ENCODE data around the gene NR5A2.

The NR5A2 gene

DNA sequence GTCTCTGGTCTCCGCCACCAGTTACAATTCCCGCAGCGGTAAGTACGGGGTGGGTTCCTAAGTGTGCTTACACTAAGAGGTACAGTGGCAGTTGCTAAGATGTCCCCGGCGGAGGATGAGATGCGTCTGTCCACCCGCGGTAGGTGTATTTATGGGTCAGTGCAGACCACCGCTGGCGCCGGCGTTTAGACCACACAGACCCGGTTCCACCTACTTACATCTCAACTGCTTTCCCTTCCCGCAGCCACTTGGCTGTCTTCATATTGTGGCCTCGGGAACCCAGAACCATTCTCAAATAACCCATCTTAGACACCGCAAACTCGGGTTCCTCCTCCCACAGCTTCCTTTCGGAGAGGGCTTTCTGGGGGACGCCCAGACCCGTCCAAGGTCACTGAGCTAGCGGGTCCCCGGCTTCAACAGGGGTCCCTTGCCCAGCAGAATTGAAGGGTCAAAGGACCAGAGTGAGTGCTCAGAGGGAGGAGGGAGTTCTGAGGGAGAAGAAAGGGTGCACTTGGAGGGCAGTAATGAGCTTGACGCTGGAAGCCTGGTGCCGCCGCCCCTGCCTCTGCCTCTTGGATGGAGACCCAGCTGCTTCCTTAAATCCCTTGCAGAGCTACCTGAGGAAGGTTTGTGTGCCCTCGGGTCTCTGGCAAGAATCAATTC, 8.6 kb downstream of the NR5A2 start:
- DNase-seq (ENCODE audit: low read depth in 1 of 2, low spot score in 1 of 2): no peak

DNA sequence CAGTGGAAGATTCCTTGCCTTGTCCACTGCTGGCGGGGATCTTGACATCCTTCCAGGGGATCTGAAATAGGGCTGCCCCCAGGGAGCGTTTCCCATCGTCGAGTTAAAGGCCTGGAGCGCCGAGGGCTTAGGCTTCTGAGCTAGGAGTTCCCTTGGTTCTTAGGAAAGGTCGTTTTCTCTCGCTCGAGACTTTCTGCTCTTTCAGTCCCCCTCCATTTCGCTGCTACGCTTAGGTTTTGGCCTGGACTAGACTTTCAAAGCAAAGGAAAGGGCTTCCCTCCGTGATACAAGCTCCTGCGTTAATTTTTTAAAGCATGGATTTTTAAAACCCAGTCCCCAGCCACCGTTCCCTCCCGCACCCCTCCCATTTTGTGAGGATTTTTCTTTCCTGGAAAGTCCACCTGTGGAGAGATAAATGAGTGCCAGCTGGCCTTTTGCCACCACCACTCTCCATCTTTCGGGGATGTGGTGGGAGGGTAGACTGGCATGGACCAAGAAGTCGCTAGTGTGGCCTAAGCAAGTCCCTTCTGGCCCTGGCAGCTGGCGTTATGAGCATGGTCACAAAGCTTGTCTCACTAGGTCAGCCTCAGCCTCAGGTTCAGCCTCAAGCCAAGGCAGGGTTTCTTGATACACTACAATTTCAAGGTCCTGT, 9.2 kb downstream of the NR5A2 start:
- no peak for DNase-seq (ENCODE audit: low read depth in 1 of 2, low spot score in 1 of 2)

DNA sequence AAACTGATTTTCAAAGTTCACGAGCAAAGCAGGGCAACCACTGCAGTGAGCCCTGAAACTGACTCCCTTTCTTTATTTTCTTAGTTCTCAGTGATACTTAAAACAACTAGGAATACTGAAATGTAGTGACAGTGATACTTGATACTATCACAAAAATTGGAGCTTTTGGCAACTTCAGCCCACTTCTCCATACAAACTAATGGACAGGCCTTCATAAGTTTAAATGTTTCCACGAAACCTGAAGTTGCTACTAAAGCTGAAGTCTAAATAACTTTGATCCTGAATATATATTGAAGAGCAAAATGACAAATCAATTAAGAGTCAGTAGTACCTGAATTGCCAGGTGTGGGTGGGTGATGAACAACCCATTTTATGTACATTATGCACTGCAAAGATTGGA, 10.0 kb downstream of the NR5A2 start:
- no peak for DNase-seq (ENCODE audit: low read depth in 1 of 2, low spot score in 1 of 2)

DNA sequence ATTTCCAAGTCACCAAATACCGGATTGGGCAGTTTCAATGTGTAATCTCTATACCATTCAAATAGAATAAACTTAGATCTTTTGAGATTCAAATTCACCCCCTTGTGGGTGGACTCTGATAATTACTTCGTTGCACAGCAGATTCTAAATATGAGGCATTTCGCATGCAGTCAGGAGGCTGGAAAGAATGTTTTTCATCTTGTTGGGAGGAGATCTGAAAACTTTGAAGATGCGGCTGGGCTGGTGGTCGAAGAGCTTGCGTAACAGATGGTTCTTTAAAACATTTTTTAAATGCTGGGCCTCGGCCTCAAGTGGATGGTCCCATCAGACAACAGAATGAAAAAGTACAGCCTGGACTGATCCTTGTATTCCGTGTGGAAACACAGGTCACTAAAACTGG, 10.4 kb downstream of the NR5A2 start:
- no peak for DNase-seq (ENCODE audit: low read depth in 1 of 2, low spot score in 1 of 2)

DNA sequence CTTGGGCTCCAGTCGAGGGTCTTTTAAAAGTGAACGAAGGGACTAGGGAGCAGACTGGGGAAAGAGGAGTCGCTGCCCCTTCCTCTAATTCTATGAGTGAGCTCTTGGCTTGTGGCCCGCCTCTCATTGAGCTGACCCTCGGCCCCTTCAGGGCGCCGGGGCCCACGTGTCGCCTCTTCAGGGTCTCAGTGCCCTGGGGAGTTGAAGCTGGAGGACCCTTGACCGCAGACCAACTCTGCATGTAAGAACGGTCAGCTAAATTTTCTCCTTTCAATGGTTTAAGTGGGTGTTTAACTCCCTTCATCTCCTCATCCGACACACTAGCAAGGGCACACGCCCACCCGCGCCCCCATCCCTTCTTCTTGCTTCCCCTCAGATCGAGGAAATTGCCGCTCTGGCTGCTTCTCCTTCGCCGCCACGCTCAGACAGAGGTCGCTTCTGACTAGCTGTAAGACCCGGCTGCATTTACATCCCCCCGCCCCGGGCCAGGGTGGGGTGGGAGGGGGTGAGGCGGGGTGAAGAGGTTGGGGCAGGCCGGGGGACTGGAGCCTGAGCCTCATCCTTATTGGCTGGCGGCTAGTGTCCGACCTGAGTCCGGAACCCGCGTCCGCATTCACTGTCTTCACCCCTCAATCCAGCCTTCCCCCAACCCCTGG, 10.9 kb downstream of the NR5A2 start:
- no peak for DNase-seq (ENCODE audit: low read depth in 1 of 2, low spot score in 1 of 2)

DNA sequence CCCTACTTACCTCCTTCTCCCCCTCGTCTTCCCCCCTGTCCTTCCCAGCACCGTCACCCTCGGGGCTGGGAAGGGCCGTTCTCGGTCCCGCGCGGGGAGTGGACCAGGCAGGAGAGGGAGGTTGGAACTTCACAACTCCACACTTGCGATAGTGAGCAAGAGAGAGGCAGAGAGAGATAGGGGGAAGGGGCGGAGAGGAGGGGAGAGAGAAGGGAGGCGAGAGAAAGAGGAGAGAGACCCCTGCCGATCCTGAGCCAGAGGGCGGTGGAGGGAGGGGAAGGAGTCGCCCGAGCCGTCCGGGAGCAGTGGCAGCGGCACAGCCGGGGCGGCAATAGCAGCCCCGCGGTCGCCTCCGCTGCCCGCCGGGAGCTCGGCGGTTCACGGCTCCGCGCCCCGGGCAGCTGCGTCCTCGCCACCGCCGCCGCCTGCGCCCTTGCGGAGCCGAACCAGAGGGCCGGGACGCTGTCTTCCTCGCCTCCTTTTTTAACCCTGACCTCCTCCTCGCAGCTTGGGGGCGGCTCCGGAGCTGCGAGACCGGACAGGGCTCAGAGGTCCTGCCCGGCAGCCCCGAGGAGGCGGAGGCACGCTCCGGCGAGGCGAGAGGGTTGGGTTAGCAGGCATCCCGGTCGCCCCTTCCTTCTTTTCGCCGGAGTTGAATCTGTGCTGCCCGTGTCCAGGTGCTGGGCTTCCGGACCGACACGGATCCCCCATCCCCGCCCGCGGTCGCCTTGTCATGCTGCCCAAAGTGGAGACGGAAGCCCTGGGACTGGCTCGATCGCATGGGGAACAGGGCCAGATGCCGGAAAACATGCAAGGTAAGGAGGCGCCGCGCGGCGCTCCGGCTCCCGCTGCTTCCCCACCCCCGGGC, 11.7 kb downstream of the NR5A2 start:
- no peak for DNase-seq (ENCODE audit: low read depth in 1 of 2, low spot score in 1 of 2)

DNA sequence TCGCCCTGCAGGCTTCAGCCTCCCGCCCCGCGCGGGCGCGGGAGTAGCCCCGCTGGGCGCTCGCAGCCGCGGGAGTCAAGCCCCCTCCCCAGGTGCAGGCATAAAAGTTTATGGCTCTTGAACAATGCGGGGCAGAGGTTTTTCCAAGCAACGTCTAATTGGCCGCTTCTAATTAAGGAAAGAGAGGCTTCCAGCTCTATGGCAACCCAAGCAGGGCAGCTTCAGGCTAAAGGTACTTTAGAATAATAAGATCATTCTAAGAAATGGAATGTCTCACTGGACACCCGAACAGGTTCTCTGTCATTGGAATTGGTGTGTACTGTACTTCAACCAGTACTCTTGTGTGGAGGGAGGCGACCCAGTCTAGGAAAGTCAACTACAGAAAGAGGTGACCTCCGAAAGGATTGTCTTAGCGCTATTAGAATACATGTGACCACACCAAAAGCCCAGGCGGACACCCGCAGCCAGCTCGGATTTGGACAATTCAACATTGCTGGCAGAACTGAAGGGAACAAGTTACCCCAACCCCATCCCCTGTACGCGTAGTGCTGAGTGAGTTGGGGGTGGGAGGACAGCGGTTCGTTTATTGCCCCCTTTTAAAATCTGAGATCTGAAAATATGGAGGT, 12.5 kb downstream of the NR5A2 start:
- DNase-seq (ENCODE audit: low read depth in 1 of 2, low spot score in 1 of 2): no peak

DNA sequence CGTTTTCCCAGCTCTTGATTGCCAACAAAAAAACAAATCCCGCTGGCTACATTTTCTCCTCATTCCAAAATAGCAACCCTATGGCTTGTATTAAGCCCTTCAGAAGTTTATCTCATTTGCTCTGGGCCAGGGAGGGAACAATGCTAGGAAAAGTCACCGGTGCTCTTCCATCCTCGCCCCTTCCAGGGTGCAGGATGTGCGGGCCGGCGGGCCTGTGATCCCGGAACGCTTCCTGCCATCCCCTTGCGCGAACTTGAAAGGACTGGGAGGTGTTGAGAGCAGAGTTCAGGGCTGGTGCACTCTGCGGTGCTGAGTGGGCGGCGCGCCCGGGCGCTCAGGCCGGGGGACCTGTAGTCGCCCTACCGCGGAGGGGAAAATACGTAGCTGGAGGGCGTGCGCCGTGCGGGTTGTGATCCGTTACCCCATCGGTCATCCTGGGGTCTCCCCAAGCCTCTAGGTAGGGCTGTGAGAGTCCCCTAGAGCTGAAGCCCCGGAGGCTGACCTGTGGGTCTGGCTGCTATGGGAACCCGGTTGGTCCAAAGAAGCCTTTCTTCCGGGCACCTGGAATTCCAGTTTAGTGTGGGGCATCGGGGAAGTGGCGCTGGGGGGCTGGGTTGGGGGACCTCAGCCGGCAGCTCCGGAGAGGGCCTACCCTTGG, 13.1 kb downstream of the NR5A2 start:
- DNase-seq (ENCODE audit: low read depth in 1 of 2, low spot score in 1 of 2): no peak

DNA sequence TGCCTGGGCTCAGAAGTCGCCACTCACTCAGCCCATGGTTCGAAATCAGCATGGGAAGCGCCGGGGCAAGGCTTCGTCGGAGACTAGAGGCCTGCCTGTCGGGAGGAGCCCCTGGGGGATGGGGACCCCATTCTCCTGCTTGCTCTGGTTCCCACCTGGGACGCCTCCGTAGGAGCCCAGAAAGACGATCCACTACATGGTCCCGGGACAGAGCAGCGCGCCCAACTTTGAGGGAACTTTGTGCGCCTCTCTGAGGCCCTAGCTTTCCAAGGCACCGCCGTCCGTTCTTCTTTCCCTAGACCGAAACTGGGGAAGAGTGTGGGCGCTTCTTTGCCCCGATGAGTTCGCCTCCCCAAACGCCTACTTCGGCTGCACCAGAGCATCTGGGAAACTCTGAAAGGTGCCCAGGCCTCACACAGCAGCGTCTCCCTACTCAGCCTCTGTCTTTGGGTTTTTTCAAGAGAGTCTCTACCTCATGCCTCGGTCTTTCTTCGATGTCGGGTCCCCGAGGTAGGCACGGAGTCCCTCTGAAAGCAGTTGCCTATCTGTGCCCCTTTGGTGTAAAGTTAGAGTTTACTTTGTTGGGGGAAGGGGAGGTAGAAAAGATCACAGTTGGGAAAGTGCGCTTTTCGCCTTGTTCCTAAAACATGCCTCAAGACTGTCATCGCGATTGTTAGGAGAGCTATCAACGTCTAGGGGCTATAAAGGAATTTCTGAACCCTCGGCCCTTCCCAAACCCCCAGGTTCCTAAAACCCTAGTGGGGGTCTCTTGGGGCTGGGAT, 14.0 kb downstream of the NR5A2 start:
- DNase-seq (ENCODE audit: low read depth in 1 of 2, low spot score in 1 of 2): no peak

DNA sequence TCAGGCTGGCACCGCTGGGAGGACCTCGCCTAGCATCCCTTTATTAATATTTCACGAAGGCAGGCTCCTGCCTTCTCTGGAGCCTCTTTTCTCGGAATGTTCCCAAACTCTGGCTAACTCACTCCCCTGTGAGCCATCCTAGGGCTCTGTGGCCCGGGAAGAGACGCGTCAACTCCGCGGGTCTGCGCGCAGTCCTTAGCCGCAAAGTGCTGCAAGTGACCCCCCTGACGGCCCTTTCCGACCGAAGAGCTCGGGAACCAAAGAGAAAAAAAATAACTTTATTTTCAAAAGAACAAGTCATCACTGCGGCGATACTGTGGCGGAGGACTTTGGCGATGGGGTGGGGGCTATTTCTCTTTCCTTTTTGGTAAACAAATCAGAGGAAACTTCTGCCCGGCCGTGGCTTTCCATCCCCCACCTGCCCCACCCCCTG, 14.6 kb downstream of the NR5A2 start:
- no peak for DNase-seq (ENCODE audit: low read depth in 1 of 2, low spot score in 1 of 2)

DNA sequence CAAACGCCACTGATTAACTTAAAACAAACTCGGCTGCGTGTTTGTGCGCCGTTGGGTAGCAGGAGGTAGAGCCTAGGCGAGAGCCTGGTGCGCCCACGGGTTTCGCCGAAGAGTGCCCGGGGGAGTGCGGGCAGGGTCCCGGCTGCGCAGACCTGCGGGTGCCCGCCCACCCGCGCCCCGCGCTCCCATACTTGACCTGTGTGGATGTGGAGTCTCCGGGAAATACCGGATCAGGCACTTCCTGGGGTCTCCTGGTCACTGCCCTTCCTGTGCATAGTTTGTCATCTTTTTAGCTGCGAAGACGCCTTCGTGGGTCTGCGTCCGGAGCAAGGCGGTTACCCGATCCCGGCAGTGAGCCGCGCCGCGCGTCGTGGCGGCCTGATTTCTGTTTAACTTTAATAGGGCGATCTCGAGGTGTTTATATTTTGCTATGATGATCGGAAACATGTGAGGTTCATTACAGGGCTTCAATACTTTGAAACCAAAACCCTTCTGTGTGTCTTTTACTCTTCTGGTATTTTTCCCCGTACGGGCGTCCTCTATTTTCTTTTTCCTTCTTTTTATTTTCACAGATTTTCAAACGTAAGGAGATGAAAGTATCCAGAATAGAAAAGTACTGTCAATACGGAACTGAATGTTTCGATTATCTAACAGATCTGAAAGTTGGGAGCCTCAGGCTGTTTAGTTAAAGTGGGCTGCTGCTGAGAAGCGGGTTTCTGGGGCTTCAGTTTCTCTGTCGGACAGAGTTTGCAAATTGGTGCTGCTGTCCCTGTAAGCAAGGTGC, 15.2 kb downstream of the NR5A2 start:
- no peak for DNase-seq (ENCODE audit: low read depth in 1 of 2, low spot score in 1 of 2)

DNA sequence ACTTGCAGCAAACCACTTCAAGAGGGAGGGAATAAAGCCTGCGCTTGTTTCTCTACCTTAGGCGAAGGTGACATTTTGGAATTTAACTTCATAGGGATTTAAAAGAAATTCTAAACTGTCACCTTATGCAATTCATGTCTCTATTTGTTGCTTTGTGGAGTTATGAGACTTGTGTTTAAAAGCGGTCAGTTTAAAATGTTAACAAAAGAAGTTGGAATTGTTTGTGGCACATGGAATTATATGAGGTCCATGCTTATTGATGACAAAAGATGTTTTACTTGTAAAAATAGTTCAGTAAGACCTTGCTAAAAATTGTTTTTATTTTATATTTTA, 15.8 kb downstream of the NR5A2 start:
- DNase-seq (ENCODE audit: low read depth in 1 of 2, low spot score in 1 of 2): no peak

DNA sequence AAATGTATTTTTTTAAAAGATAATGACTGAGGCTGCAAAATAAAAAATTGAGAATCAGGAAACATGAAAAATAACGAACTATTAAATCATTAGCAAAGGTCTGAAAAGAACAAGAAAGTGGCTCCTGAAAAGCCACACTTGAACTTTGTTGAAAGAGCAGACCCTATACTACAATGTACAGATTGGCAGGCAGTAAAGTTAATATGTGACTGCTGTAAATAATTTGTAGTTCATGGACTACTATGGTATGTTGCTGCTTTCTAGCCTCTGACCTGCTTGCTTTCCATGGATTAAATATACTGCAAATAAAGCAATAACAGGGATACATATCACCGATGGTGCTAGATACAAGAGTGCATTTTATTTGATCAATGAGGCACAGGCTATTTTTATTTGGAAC, 18.6 kb downstream of the NR5A2 start:
- no peak for DNase-seq (ENCODE audit: low read depth in 1 of 2, low spot score in 1 of 2)

DNA sequence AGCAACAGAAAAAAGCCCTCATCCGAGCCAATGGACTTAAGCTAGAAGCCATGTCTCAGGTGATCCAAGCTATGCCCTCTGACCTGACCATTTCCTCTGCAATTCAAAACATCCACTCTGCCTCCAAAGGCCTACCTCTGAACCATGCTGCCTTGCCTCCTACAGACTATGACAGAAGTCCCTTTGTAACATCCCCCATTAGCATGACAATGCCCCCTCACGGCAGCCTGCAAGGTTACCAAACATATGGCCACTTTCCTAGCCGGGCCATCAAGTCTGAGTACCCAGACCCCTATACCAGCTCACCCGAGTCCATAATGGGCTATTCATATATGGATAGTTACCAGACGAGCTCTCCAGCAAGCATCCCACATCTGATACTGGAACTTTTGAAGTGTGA, 20.7 kb downstream of the NR5A2 start:
- DNase-seq (ENCODE audit: low read depth in 1 of 2, low spot score in 1 of 2): no peak

DNA sequence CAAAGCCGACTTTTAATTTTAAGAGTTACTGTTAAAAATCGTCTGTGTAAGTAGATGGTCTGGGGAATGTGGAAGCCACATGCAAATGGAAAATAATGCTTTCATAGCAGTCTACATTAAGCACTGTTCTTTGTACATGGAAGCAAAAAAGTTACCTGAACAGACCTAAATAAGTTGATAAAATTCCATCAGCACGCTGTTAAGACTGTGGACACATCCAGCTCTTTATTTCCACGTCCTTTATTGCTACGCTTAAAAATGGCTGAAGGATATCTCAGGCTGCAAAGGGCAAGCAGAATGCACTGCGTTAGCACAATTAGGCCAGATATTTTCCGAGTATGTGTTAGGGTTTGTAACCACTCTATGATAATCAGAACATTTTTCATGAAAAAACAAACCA, 22.3 kb downstream of the NR5A2 start:
- DNase-seq (ENCODE audit: low read depth in 1 of 2, low spot score in 1 of 2): no peak

DNA sequence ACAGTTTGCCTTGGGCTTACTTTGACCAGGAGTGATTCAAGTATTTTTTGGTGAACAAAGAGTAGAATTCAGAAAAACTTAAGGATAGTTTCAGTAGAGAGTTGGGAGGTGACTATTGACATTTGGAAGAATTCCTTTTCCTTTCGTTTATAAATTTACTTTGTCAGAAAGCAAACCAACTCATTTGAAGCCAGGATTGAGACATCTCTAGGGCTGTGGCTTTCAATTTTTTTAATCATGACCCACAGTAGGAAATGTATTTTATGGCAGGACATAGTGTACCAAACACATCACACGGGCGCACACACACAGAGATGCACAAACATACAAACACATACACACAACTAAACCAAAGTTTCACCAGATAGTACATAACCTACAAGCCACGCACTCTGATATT, 24.1 kb downstream of the NR5A2 start:
- DNase-seq (ENCODE audit: low read depth in 1 of 2, low spot score in 1 of 2): no peak

DNA sequence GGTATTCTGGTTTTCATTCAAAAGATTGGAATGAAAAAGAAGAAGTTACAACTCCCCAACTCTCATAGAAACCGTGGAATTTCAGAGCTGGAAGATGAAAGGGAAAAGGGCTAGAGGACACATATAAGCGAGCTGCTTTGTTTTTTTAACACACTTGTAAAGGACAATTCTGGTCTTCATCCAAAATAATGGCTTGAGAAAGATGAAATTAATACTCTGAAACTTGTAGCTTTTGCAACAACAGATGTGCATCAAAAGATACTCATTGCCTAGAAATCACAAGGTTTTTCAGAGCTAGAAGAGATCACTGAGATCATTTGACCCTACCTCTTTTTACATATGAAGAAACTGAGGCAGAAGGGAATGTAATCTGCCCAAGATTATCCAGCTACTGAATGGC, 25.6 kb downstream of the NR5A2 start:
- no peak for DNase-seq (ENCODE audit: low read depth in 1 of 2, low spot score in 1 of 2)

DNA sequence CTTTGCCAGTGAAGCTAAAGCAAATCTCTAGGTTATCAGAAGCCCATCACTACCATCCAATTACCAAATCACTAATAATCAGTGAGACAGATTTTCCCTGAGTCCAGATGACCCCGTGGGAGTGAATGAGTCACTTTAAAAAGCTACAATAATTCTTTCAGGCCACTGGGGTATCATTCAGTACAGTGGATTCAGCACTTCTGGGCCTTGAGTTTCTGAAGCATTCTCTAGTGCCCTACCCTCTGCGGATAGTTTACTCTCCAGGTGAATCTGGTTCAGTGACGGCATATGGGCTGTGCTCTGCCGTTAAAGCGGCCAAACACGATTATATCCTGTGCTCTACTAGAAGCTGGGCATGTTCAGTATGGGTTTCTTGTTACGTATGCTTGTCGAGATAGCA, 26.1 kb downstream of the NR5A2 start:
- no peak for DNase-seq (ENCODE audit: low read depth in 1 of 2, low spot score in 1 of 2)

DNA sequence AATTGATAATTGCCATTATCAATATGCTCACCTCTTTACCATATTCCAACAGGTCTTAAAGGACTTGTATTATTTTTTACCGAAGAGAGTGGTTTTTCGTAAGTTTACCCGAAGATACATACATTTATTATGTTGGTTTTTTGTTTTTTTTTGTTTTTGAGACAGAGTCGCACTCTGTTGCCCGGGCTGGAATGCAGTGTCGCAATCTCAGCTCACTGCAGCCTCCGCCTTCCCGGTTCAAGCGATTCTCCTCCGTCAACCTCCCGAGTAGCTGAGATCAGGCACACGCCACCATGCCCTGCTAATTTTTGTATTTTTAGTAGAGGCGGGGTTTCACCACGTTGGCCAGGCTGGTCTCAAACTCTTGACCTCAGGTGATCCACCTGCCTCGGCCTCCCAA, 30.8 kb downstream of the NR5A2 start:
- DNase-seq (ENCODE audit: low read depth in 1 of 2, low spot score in 1 of 2): no peak

All from activated CD4-positive, alpha-beta T cell treated with anti-CD3 and anti-CD28 coated beads, Interleukin-2, amount 50 U/mL, for 24 hours (primary cell).